BE2C (cell line): ENCODE data around the gene DTNB.
A peak's percentile ranks its signal among the peaks of the same experiment; 100 is the strongest.
"Not testable (repeated sequence)": the region's sequence is repeated elsewhere in the genome, so short reads cannot be mapped to it uniquely, and the experiment has no call there.

Experiments
- DNase-seq: peaks from one replicate; pipeline ENCODE4 v3.0.0-alpha.2; 2020
- H3K27me3 ChIP-seq: fragments of 250-450 bp; sonication (Bioruptor Pico); 2 replicates; pipeline ENCODE4 v1.5.1; 2020; ENCODE audit warnings: mild to moderate bottlenecking
- H3K36me3 ChIP-seq: fragments of 250-450 bp; sonication (Bioruptor Pico); 2 replicates; pipeline ENCODE4 v1.5.1; 2020; ENCODE audit warnings: mild to moderate bottlenecking
- H3K4me1 ChIP-seq: fragments of 250-450 bp; sonication (Bioruptor Pico); 2 replicates; pipeline ENCODE4 v1.5.1; 2020
- H3K4me3 ChIP-seq: 2 replicates; pipeline ENCODE4 v1.5.1; 2011; ENCODE audit warnings: low read depth, low read length
- H3K9me3 ChIP-seq: fragments of 250-450 bp; sonication (Bioruptor Pico); 2 replicates; pipeline ENCODE4 v1.5.1; 2020
- CTCF ChIP-seq: IDR thresholded peaks from 2 replicates; pipeline ENCODE4 v1.5.1; 2012; ENCODE audit warnings: mild to moderate bottlenecking, low read depth, low read length

The DTNB gene

GRCh38 chr2:25674077-25674362 lies 643 bp upstream of the DTNB start:
- DNase-seq, result no peak
- H3K9me3 ChIP-seq, result no peaks in the 10 kb centered on the region
- peaks cover 3% of the 10 kb centered on the region for H3K36me3 ChIP-seq
- no peaks in the 10 kb centered on the region for H3K27me3 ChIP-seq
- H3K4me3 ChIP-seq, result peak overlapping the region; percentile 55
- no peak for TF ChIP-seq CTCF
- no peaks in the 10 kb centered on the region for H3K4me1 ChIP-seq

GRCh38 chr2:25672494-25673299 lies 680 bp downstream of the DTNB start:
- no peak for TF ChIP-seq CTCF
- no peaks in the 10 kb centered on the region for H3K4me1 ChIP-seq
- peaks cover 3% of the 10 kb centered on the region for H3K36me3 ChIP-seq
- H3K4me3 ChIP-seq, result peak overlapping the region; percentile 88
- DNase-seq, result peak; percentile 73
- H3K9me3 ChIP-seq, result no peaks in the 10 kb centered on the region
- H3K27me3 ChIP-seq, result no peaks in the 10 kb centered on the region

GRCh38 chr2:25671622-25672021 lies 1.8 kb downstream of the DTNB start:
- no peaks in the 10 kb centered on the region for H3K4me1 ChIP-seq
- no peaks in the 10 kb centered on the region for H3K9me3 ChIP-seq
- DNase-seq, result no peak
- no peak overlapping the region for H3K4me3 ChIP-seq
- TF ChIP-seq CTCF, result no peak
- H3K36me3 ChIP-seq, result peaks cover 3% of the 10 kb centered on the region
- no peaks in the 10 kb centered on the region for H3K27me3 ChIP-seq

- no peak for DNase-seq
- no peaks in the 10 kb centered on the region for H3K27me3 ChIP-seq
- peaks cover 1% of the 10 kb centered on the region for H3K4me1 ChIP-seq
- no peak overlapping the region for H3K4me3 ChIP-seq
- H3K9me3 ChIP-seq, result no peaks in the 10 kb centered on the region
- H3K36me3 ChIP-seq, result peaks cover 3% of the 10 kb centered on the region
- no peak for TF ChIP-seq CTCF
These were observed 3.9 kb downstream of the DTNB start for GRCh38 chr2:25669520-25669919.

GRCh38 chr2:25666218-25666617 lies 7.2 kb downstream of the DTNB start:
- H3K9me3 ChIP-seq, result no peaks in the 10 kb centered on the region
- H3K36me3 ChIP-seq, result no peaks in the 10 kb centered on the region
- no peak for TF ChIP-seq CTCF
- no peak for DNase-seq
- peaks cover 4% of the 10 kb centered on the region for H3K4me1 ChIP-seq
- H3K27me3 ChIP-seq, result no peaks in the 10 kb centered on the region
- H3K4me3 ChIP-seq, result no peak overlapping the region

- H3K9me3 ChIP-seq, H3K4me1 ChIP-seq, DNase-seq, H3K4me3 ChIP-seq, H3K36me3 ChIP-seq, H3K27me3 ChIP-seq: not testable (repeated sequence)
These were observed 7.9 kb downstream of the DTNB start for GRCh38 chr2:25665429-25665828.

- no peak for TF ChIP-seq CTCF
- H3K9me3 ChIP-seq, result no peaks in the 10 kb centered on the region
These were observed 8.4 kb downstream of the DTNB start for GRCh38 chr2:25664965-25665307.

More at GRCh38 chr2:25664965-25665307, 8.4 kb downstream of the DTNB start:
- H3K27me3 ChIP-seq, result no peaks in the 10 kb centered on the region
- DNase-seq, result no peak
- peaks cover 4% of the 10 kb centered on the region for H3K4me1 ChIP-seq
- H3K4me3 ChIP-seq, result no peak overlapping the region
- H3K36me3 ChIP-seq, result no peaks in the 10 kb centered on the region
